ENCODE data around the gene ZNF280A.

Gene ZNF280A

DNA sequence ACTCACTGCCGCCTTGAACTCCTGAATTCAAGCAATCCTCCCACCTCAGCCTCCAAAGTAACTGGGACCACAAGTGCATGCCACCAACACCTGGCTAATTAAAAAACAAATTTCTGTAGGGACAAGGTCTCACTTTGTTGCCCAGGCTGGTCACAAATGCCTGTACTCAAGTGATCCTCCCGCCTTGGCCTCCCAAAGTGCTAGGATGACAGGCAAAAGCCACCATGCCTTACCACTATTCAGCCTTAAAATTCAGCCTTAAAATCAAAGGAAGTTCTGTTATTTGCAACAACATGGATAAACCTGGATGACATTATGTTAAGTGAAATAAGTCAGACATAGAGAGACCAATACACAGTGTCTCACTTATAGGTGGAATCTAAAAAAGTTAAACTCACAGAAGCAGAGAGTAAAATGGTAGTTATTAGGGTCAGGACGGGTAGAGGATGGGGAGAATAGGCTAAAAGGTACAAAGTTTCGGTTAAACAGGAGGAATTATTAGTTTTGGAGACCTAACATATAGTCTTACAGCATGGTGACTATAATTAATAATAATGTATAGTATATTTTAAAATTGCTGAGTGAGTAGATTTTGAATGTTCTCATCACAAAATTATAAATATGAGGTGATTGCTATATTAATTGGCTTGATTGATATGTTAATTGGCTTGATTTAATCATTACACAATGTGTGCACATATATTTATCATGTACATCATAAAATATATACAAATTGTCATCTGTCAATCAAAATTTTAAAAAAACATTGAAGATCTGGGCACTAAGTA lies 6.2 kb upstream of the ZNF280A start:
- DNase-seq (ENCODE audit: low read depth), result no peak
- TF ChIP-seq MYC (IDR thresholded peaks at IDR 0.05; ENCODE audit: low read depth, low read length) (no peak), POLR2A (IDR thresholded peaks at IDR 0.05; ENCODE audit: extremely low read depth, insufficient read length) (no peak), MAX (IDR thresholded peaks at IDR 0.05; ENCODE audit: low read depth, low read length) (no peak)
- TF ChIP-seq, protein P1, sequence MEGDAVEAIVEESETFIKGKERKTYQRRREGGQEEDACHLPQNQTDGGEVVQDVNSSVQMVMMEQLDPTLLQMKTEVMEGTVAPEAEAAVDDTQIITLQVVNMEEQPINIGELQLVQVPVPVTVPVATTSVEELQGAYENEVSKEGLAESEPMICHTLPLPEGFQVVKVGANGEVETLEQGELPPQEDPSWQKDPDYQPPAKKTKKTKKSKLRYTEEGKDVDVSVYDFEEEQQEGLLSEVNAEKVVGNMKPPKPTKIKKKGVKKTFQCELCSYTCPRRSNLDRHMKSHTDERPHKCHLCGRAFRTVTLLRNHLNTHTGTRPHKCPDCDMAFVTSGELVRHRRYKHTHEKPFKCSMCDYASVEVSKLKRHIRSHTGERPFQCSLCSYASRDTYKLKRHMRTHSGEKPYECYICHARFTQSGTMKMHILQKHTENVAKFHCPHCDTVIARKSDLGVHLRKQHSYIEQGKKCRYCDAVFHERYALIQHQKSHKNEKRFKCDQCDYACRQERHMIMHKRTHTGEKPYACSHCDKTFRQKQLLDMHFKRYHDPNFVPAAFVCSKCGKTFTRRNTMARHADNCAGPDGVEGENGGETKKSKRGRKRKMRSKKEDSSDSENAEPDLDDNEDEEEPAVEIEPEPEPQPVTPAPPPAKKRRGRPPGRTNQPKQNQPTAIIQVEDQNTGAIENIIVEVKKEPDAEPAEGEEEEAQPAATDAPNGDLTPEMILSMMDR (IDR thresholded peaks at IDR 0.05; ENCODE audit: low read depth, low read length), result no peak
- H3K4me3 ChIP-seq (ENCODE audit: low read depth, low read length), result no peak overlapping the region

- H3K4me3 ChIP-seq (ENCODE audit: low read depth, low read length), result no peak overlapping the region
- TF ChIP-seq MAX (IDR thresholded peaks at IDR 0.05; ENCODE audit: low read depth, low read length) (no peak), POLR2A (IDR thresholded peaks at IDR 0.05; ENCODE audit: extremely low read depth, insufficient read length) (no peak), MYC (IDR thresholded peaks at IDR 0.05; ENCODE audit: low read depth, low read length) (no peak)
- TF ChIP-seq, protein P1 (IDR thresholded peaks at IDR 0.05; ENCODE audit: low read depth, low read length), result no peak
- DNase-seq (ENCODE audit: low read depth), result no peak
Observed at GRCh38 chr22:22523494-22523893, 3.4 kb upstream of the ZNF280A start.

DNA sequence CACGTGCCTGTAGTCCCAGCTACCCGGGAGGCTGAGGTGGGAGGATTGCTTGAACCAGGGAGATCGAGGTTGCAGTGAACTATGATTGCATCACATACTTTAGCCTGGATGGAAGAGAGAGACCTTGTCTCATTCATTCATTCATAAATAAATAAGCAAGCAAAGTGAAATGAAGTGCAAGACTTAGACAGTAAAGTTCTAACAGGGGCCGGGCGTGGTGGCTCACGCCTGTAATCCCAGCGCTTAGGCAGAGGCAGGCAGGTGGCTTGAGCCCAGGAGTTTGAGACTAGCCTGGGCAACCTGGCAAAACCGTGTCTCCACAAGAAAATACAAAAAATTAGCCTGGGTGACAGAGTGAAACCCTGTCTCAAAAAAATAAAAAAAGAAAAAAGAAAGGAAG lies 1.6 kb upstream of the ZNF280A start:
- no peak overlapping the region for H3K4me3 ChIP-seq (ENCODE audit: low read depth, low read length)
- TF ChIP-seq MAX (IDR thresholded peaks at IDR 0.05; ENCODE audit: low read depth, low read length) (no peak), POLR2A (IDR thresholded peaks at IDR 0.05; ENCODE audit: extremely low read depth, insufficient read length) (no peak), MYC (IDR thresholded peaks at IDR 0.05; ENCODE audit: low read depth, low read length) (no peak)
- TF ChIP-seq, protein P1 (IDR thresholded peaks at IDR 0.05; ENCODE audit: low read depth, low read length), result no peak
- DNase-seq (ENCODE audit: low read depth), result no peak

DNA sequence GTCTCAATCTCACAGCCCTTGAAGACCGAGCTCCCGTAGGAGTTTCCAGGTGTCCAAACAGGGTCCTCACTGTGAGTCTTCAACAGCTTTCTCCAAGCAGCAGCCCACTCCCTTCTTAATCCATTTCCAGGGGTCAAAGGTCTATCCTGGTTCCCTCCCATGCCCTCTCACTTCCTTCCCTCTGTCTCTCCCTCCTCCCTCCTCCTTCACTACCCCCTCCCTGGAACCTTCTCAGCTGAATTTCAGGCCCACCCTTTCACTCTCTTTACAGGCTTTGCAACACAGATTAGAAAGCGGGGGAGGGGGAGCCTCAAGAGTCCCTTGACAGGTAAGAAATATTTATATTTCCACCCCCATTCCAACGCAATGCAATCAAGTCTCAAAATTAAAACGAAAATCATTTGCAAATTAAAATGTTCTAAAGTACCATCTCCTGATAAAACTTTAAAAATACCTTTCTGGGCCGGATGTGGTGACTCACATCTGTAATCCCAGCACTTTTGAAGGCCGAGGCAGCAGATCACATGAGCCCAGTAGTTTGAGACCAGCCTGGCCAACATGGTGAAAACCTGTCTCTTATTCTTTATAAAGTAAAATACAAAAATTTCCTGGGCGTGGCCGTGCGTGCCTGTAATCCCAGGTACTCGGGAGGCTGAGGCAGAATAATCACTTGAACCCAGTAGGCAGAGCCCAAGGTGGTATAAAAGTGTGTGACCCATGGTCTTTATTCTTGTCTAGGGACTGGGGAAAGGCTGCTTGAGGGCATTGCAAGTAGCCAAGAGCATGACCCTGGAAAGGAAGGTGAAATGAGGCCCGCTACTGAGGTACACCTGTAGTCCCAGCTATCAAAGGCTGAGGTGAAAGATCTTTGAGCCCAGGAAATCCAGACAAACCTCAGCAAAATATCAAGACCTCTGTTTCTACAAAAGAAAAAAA lies 865 bp upstream of the ZNF280A start:
- TF ChIP-seq MYC (IDR thresholded peaks at IDR 0.05; ENCODE audit: low read depth, low read length), result no peak
- TF ChIP-seq POLR2A (IDR thresholded peaks at IDR 0.05; ENCODE audit: extremely low read depth, insufficient read length), result no peak
- TF ChIP-seq, protein P1 (IDR thresholded peaks at IDR 0.05; ENCODE audit: low read depth, low read length), result no peak
- TF ChIP-seq MAX (IDR thresholded peaks at IDR 0.05; ENCODE audit: low read depth, low read length), result no peak
- H3K4me3 ChIP-seq (ENCODE audit: low read depth, low read length), result no peak overlapping the region
- no peak for DNase-seq (ENCODE audit: low read depth)

GRCh38 chr22:22519591-22519990 lies 479 bp downstream of the ZNF280A start:
- TF ChIP-seq MYC (IDR thresholded peaks at IDR 0.05; ENCODE audit: low read depth, low read length), result no peak
- no peak for TF ChIP-seq POLR2A (IDR thresholded peaks at IDR 0.05; ENCODE audit: extremely low read depth, insufficient read length)
- no peak for TF ChIP-seq MAX (IDR thresholded peaks at IDR 0.05; ENCODE audit: low read depth, low read length)
- TF ChIP-seq, protein P1 (IDR thresholded peaks at IDR 0.05; ENCODE audit: low read depth, low read length), result no peak
- H3K4me3 ChIP-seq (ENCODE audit: low read depth, low read length), result no peak overlapping the region
- DNase-seq (ENCODE audit: low read depth), result no peak
